GM10266 (cell line): ENCODE measurements around the gene CCDC59.
"Not testable (repeated sequence)": the region's sequence is repeated elsewhere in the genome, so short reads cannot be mapped to it uniquely, and the experiment has no call there.

ENCODE experiments used
- DNase-seq: peaks from one replicate; pipeline ENCODE4 v3.0.0; 2012; ENCODE audit errors: extremely low spot score
- CTCF ChIP-seq: IDR thresholded peaks from 2 replicates; pipeline ENCODE4 v1.5.1; 2012; ENCODE audit warnings: mild to moderate bottlenecking, low read depth; ENCODE audit not compliant: control insufficient read depth, insufficient read depth; ENCODE audit errors: missing control alignments

The CCDC59 gene

GRCh38 chr12:82378997-82379396 lies 20.8 kb upstream of the CCDC59 start:
- DNase-seq = no peak
- TF ChIP-seq CTCF = no peak

GRCh38 chr12:82375201-82375600 lies 17.0 kb upstream of the CCDC59 start:
- no peak for TF ChIP-seq CTCF
- DNase-seq = no peak

- TF ChIP-seq CTCF = no peak
- DNase-seq = no peak
Measured at GRCh38 chr12:82366197-82366596, 8.0 kb upstream of the CCDC59 start.

GRCh38 chr12:82363990-82364389 lies 5.8 kb upstream of the CCDC59 start:
- no peak for TF ChIP-seq CTCF
- no peak for DNase-seq

GRCh38 chr12:82361461-82361915 lies 3.3 kb upstream of the CCDC59 start:
- no peak for DNase-seq
- TF ChIP-seq CTCF = no peak

- DNase-seq = not testable (repeated sequence)
Measured at GRCh38 chr12:82360834-82361233, 2.6 kb upstream of the CCDC59 start.

- no peak for TF ChIP-seq CTCF
- no peak for DNase-seq
Measured at GRCh38 chr12:82359115-82359478, 910 bp upstream of the CCDC59 start.

GRCh38 chr12:82357845-82358199 lies 365 bp downstream of the CCDC59 start:
- no peak for DNase-seq
- TF ChIP-seq CTCF = no peak
